Lung (tissue), 12 donors: ENCODE results near the gene TMEM9. TPM values are rescaled to one million over a fixed set of nuclear protein-coding genes. Genes with fewer than 3 reads are reported as not detected.

Experiments
- ATAC-seq: fragments of 200-7000 bp; cut with Tn5 transposase; one replicate; pipeline ENCODE4 v1.9.1; 2020; ENCODE audit warnings: moderate number of reproducible peaks; ENCODE audit not compliant: insufficient read depth, low FRiP score
- DNase-seq, 3 donors: peaks; one replicate each; pipeline ENCODE4 v3.0.0-alpha.2; 2013 to 2017
- H3K27ac ChIP-seq, 2 donors: one replicate each; pipeline ENCODE4 v1.5.1; 2013; ENCODE audit warnings: mild to moderate bottlenecking in 2 of 2, moderate library complexity in 2 of 2, control low read depth in 1 of 2, inconsistent platforms in 1 of 2, low read depth in 1 of 2, low read length in 1 of 2
- H3K27me3 ChIP-seq, 3 donors: one replicate each; pipeline ENCODE4 v1.5.1; 2013; ENCODE audit warnings: low read length in 2 of 3; ENCODE audit not compliant: control insufficient read depth in 3 of 3, insufficient read depth in 3 of 3
- H3K36me3 ChIP-seq, 4 donors: one replicate each; pipeline ENCODE4 v1.5.1; 2013; ENCODE audit warnings: low read length in 4 of 4, mild to moderate bottlenecking in 1 of 4, moderate library complexity in 1 of 4; ENCODE audit not compliant: control insufficient read depth in 4 of 4, insufficient read depth in 4 of 4
- H3K4me1 ChIP-seq, 5 donors: one replicate each; pipeline ENCODE4 v1.5.1; 2013; ENCODE audit warnings: low read length in 5 of 5, mild to moderate bottlenecking in 2 of 5, moderate library complexity in 1 of 5; ENCODE audit not compliant: control insufficient read depth in 5 of 5, insufficient read depth in 5 of 5
- H3K4me3 ChIP-seq: one replicate; pipeline ENCODE4 v1.5.1; 2013; ENCODE audit warnings: mild to moderate bottlenecking, control low read depth, moderate library complexity
- H3K9ac ChIP-seq, 2 donors: one replicate each; pipeline ENCODE4 v1.5.1; 2013; ENCODE audit warnings: low read length in 2 of 2, control low read depth in 1 of 2; ENCODE audit not compliant: insufficient read depth in 1 of 2
- H3K9me3 ChIP-seq, 4 donors: one replicate each; pipeline ENCODE4 v1.5.1; 2013; ENCODE audit warnings: low read length in 3 of 4, mild to moderate bottlenecking in 1 of 4, moderate library complexity in 1 of 4; ENCODE audit not compliant: control insufficient read depth in 4 of 4, insufficient read depth in 3 of 4
- CTCF ChIP-seq: IDR thresholded peaks from 2 replicates; pipeline ENCODE4 v1.5.1; 2012; ENCODE audit warnings: mild to moderate bottlenecking; ENCODE audit errors: control extremely low read depth, extremely low read depth
- whole genome bisulfite sequencing, 2 donors: extraction: QIAGEN DNeasy Blood & Tissue Kit; methylation state at CpG; one replicate each; pipeline ENCODE4 v1.1.7; 2013; 5-methylcytosine and 5-hydroxymethylcytosine counted together
- polyA plus RNA-seq, 2 donors: library from polyadenylated mRNA; stranded (reverse); fragments of 200-250 nt; gene quantifications; one replicate each; pipeline ENCODE4 v1.2.1, GENCODE V29; 2013
- total RNA-seq, 2 donors: library from RNA; depleted of rRNA in 1 of 2; stranded (reverse); fragments of >200 nt in 1 of 2; gene quantifications; one replicate each; pipeline ENCODE4 v1.2.1, GENCODE V29; 2014 to 2021
- donor health status: control.
- donor health status: control.
- donor health status: Bipolar disorder and iron deficiency.
- donor health status: healthy.
- donor health status: DM: yes; HTN: yes; CAD: no.

TMEM9 gene
- total and polyA plus RNA-seq, 4 donors, result 64.8 to 89.7 (median 77.6) TPM

GRCh38 chr1:201144701-201145100, 9.6 kb downstream of the TMEM9 start:
- Histone ChIP-seq H3K9ac (no peak overlapping the region), H3K36me3 (peaks cover 2 to 52% (median 51%) of the 10 kb centered on the region in 4 donors), H3K27me3 (no peaks in the 10 kb centered on the region), H3K4me3 (no peak overlapping the region), H3K9me3 (no peaks in the 10 kb centered on the region), H3K27ac (no peak overlapping the region), H3K4me1 (no peaks in the 10 kb centered on the region)
- ATAC-seq, result no peak
- TF ChIP-seq CTCF, result no peak
- DNase-seq, result peak in 1 of 3 donors; percentile 2
- WGBS, 2 donors, result 72 to 73% methylated on average over 5 of the region's 5 CpGs

- ATAC-seq, result no peak
- H3K9ac ChIP-seq, result no peak overlapping the region
- DNase-seq, result peak in 1 of 3 donors; percentile 4
- peaks cover 2 to 55% (median 53%) of the 10 kb centered on the region in 4 donors for H3K36me3 ChIP-seq
- H3K4me3 ChIP-seq, result no peak overlapping the region
- no peak for TF ChIP-seq CTCF
- no peaks in the 10 kb centered on the region for H3K9me3 ChIP-seq
- no peak overlapping the region for H3K27ac ChIP-seq
- H3K27me3 ChIP-seq, result no peaks in the 10 kb centered on the region
- 91 to 92% methylated on average over 18 of the region's 18 CpGs for WGBS, 2 donors
- H3K4me1 ChIP-seq, result no peaks in the 10 kb centered on the region
Measured at GRCh38 chr1:201143726-201144635, 10.3 kb downstream of the TMEM9 start.

GRCh38 chr1:201142849-201143725, 11.2 kb downstream of the TMEM9 start:
- H3K27ac ChIP-seq, result no peak overlapping the region
- H3K9me3 ChIP-seq, result no peaks in the 10 kb centered on the region
- H3K36me3 ChIP-seq, result peaks cover 0 to 55% (median 47%) of the 10 kb centered on the region in 4 donors
- DNase-seq (peak in 1 of 3 donors; percentile 0), ATAC-seq (no peak)
- 88 to 91% methylated on average over 16 of the region's 16 CpGs for WGBS, 2 donors
- H3K4me1 ChIP-seq, result no peaks in the 10 kb centered on the region
- no peak for TF ChIP-seq CTCF
- no peak overlapping the region for H3K9ac ChIP-seq
- no peaks in the 10 kb centered on the region for H3K27me3 ChIP-seq
- H3K4me3 ChIP-seq, result no peak overlapping the region
